Lung (tissue), 4 donors: Measurements from ENCODE around the gene PGM3. TPM values are rescaled to one million over a fixed set of nuclear protein-coding genes. Genes with fewer than 3 reads are reported as not detected.

Source experiments
- polyA plus RNA-seq, 2 donors: library from polyadenylated mRNA; stranded (reverse); fragments of 200-250 nt; gene quantifications; one replicate each; pipeline ENCODE4 v1.2.1, GENCODE V29; 2013
- total RNA-seq, 2 donors: library from RNA; depleted of rRNA in 1 of 2; stranded (reverse); fragments of >200 nt in 1 of 2; gene quantifications; one replicate each; pipeline ENCODE4 v1.2.1, GENCODE V29; 2014 to 2021
- donor health status: Bipolar disorder and iron deficiency.
- donor health status: healthy.
- donor health status: DM: yes; HTN: yes; CAD: no.

The PGM3 gene
- total and polyA plus RNA-seq, 4 donors = 10.0 to 57.9 (median 30.3) TPM

Other genes with a start within 250 kb of the PGM3 start
- 10 to 100 TPM in 1 of 2 donors, 1 to 10 TPM in 1; 7.2 to 21.2 TPM for gene UBE3D, start 127.4 kb downstream of the PGM3 start, total RNA-seq
- 1 to 10 TPM; 2.8 to 5.8 TPM for gene UBE3D, start 127.4 kb downstream of the PGM3 start, polyA plus RNA-seq
- 10 to 100 TPM; 20.4 to 64.7 TPM for gene DOP1A, start 125.6 kb downstream of the PGM3 start, total RNA-seq
- 1 to 10 TPM; 5.0 to 5.8 TPM for gene DOP1A, start 125.6 kb downstream of the PGM3 start, polyA plus RNA-seq
- 1 to 10 TPM; 2.8 to 3.6 TPM for gene RWDD2A, start 92 bp upstream of the PGM3 start, total RNA-seq
- 1 to 10 TPM; 1.8 to 2.5 TPM for gene RWDD2A, start 92 bp upstream of the PGM3 start, polyA plus RNA-seq
- 10 to 100 TPM in 1 of 2 donors, 1 to 10 TPM in 1; 4.9 to 17.5 TPM for gene ME1, start 237.8 kb upstream of the PGM3 start, total RNA-seq
- gene ME1, start 237.8 kb upstream of the PGM3 start, polyA plus RNA-seq = 10 to 100 TPM; 10.8 TPM